GM19025 (cell line): ENCODE results near the gene GNL2.
"Not testable (repeated sequence)": the region's sequence is repeated elsewhere in the genome, so short reads cannot be mapped to it uniquely, and the experiment has no call there.

Source experiments
- ATAC-seq: cut with Tn5 transposase; IDR thresholded peaks from one replicate; pipeline ENCODE4 v1.9.1; 2021; ENCODE audit warnings: mild to moderate bottlenecking, low read depth, moderate library complexity; ENCODE audit not compliant: unreplicated experiment

GNL2 gene

DNA sequence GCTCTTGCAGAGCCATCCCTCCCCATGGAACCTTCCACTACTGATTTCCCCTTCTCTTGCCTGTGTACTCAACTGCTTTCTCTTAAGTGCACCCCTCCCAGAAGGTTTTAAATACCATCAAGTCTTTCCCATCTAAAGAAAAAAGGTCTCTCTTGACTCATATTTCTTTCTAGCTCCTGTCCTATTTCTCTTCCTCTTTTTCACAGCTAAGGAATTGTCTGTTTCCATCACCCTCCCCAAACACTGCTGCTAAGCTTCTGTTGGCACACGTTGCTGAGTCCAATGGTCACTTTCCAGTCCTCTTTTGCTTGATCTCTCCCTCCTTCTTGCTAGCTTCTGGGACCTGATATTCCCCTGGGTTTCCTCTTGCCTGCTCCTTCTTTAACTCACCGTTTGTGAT lies 13.3 kb upstream of the GNL2 start:
- ATAC-seq, result no peak

DNA sequence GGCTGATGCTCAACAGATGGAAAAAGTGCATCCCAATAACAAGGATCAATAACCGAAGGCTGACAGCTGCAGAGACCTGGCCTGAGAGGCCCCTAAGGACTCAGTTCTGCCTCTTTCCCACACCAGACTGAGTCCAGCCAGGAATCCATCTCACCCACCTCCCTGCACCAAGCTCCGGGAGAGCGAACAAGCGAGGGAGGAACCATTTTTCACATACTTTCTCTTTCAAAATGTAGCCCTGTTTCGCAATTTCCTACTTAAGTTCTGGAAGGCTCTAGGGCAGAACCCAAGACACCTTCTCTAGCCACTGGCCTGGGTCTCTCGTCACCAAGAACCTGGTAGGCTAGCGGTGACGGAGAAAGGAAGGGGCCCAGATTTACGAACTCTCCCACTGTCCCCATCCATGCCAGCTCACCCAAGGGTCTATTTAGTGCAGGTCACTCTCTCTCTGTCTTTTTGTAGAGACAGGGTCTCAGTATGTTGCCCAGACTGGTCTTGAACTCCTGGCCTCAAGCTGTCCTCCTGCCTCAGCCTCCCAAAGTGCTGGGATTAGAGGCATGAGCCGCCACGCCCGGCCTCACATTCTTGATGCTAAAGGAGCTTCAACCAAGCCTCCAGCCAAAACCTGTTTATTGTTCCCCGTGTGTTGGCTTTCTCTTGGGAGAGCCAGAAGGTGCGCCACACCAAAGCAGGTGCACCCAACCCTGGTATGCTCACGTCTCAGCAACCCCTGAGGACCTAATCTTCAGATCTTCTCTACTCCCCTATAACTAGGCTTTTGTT lies 10.9 kb upstream of the GNL2 start:
- no peak for ATAC-seq

- ATAC-seq, result no peak
These were observed 10.2 kb upstream of the GNL2 start for GRCh38 chr1:37605806-37606474.

- no peak for ATAC-seq
These were observed 9.4 kb upstream of the GNL2 start for GRCh38 chr1:37605061-37605650.

DNA sequence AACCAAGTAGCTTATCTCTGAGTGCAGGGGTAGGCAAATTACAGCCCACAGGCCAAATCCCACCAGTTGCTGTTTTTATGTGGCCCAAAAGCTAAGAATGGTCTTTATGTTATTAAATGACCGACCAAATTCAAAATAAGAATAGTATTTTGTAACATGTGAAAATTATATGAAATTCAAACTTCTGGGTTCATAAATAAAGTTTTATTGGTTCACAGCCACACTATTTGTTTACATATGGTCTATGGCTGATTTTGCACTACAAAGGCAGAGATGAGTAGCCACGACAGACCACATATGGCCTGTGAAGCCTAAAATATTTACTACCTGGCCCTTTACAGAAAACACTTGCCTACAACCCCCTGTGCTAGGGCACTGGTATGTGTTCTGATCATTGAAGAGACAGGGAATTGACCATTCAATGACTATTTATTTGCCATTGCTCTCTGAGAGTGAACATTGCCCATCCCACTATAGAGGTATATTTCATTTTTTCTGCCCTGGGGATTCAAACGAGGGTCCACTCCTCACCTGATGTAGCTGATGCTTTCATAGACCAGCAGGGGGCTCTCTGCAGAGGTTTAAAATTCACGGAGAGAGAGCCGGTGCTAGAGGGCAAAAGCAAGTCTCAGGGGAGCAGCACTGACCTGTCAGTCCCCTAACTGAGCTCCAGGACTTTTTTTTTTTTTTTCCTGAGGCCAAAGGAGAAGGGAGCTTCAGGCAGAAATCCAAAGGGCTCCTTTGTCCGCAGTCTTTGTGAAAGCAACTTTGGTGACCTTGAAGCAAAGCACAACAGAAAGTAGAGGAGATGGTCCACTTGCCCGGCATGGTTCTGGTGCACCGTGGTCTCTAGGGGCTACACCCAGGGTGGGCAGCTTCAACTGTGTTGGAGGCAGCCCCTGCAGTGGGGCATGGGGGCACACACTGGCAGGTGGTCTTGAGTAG lies 7.3 kb upstream of the GNL2 start:
- no peak for ATAC-seq

DNA sequence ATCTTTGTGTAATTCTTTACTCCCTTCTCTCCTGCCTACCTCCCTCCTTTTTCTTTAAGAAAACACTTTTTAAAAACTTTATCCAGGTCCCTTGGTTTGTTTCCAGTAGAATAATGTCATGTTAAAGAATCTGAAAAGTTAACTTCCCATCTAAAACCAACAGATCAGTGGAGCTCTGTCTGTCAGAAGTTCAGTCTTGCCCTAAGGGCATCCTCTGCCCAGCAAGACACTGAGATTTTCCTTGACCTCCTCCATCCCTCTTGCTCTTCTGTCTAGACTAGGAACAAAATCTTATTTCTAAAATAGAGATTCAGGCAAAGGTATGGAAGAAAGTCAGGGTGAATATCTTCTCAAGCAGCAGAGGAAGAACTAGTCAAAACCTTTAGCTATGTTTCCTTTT lies 5.7 kb upstream of the GNL2 start:
- no peak for ATAC-seq

DNA sequence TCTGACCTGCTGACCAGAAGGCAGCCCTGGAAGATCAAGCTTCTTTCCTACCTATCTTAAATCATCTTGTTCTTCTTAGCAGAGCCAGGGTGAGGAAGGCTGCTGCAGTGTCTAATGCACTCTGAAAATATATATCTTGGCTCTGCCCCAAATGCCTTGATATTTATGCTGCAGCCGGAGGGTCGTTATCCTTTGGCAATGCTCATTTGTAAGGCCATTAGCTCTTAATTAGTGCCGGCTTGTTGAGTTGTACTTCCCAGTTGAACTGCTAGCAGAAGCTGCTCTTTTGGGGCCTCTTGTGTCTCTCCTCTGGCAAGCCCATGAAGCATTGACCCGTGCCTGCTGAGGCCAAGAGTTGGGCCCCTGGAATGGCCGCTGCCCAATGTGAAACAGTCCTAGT lies 4.2 kb upstream of the GNL2 start:
- no peak for ATAC-seq

GRCh38 chr1:37596182-37596667 lies 488 bp upstream of the GNL2 start:
- ATAC-seq, result no peak

GRCh38 chr1:37593726-37594125 lies 2.0 kb downstream of the GNL2 start:
- ATAC-seq, result no peak

DNA sequence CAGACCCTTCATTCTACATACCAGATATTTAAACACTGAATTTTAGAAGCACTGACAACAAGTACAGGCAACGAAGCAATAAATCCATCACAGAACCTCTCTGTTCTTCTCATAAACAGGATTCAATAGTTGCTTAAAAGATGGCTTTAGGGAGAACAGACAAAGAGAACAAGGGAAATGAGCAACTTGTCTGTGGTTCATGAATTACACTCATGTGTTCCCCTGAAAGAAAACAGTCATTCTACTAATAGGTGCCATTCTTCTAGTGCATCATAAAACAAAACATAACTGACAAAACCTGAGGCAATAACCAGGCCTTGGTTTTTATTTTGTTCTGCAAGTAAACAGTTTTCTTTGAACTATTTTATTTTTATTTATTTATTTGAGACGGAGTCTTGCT lies 6.8 kb downstream of the GNL2 start:
- no peak for ATAC-seq

GRCh38 chr1:37584544-37584943 lies 11.2 kb downstream of the GNL2 start:
- ATAC-seq, result not testable (repeated sequence)

- no peak for ATAC-seq
These were observed 20.0 kb downstream of the GNL2 start for GRCh38 chr1:37575692-37576091.

GRCh38 chr1:37574834-37575480 lies 20.8 kb downstream of the GNL2 start:
- no peak for ATAC-seq

- ATAC-seq, result no peak
These were observed 25.0 kb downstream of the GNL2 start for GRCh38 chr1:37570528-37571334.

GRCh38 chr1:37567023-37567422 lies 28.7 kb downstream of the GNL2 start:
- ATAC-seq, result no peak

DNA sequence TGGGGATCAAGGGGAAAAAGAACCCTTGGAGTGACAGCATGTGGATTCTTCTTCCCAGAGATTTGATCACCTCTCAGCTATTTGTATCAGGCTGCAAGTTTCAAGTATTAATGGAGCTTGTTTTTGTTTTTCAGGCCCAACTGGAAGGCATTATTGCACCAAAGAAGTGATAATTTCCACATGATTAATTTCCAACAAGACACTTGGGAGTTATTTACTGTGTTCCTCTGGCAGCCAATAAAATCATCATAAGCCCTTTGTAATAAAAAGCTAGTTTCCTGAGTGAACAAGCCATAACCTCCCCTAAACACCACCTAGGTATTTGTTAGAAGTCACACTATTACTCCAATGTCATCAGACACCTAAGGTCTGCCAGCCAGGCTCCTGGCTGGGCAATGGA lies 30.8 kb downstream of the GNL2 start:
- ATAC-seq, result no peak

- no peak for ATAC-seq
These were observed 32.8 kb downstream of the GNL2 start for GRCh38 chr1:37562984-37563383.

DNA sequence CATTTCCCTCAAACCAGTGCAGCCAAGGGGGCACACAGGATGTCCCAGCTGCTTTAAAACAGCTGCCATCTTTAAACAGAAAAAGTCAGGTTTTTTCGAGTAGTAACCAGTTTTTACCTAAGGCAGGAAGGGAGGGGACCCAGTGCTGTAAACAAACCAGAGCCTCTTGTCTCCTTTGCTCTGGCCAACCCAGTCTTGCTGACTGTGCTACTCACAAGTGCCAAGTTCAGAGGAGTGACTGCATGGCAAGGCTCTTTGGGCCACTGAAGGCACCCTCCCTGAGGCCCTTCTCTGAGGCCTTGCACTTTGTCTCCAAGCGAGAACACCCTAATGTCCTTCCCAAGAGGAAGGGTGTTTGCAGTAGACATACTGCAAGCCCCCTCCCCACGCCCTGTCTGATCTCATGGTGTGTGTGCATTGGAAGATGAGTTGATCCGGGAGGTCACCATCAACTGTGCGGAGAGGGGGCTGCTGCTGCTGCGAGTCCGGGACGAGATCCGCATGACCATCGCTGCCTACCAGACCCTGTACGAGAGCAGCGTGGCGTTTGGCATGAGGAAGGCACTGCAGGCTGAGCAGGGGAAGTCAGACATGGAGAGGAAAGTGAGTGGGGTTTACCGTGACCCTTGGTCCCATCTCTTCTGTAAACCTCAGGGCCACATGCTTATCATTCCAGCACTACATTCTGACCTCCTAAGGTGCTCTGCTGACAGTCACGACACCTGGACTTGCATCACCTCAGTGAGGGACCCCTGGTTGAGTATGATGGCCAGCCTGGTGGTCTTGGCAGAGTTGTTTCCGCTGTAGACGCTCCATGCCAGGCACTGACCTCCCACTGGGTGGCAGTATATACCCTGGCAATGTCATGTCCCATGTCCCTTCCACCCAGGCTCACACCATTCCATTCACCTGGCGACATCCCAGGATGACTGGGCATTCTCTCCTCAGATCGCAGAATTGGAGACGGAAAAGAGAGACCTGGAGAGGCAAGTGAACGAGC lies 34.3 kb downstream of the GNL2 start:
- no peak for ATAC-seq
